SH-SY5Y (cell line): ENCODE data around the gene TOM1L2.

ENCODE experiments used
- GATA2 ChIP-seq: IDR thresholded peaks from 2 replicates; pipeline ENCODE4 v1.6.1; 2011; ENCODE audit warnings: mild to moderate bottlenecking, low read depth, low read length
- GATA3 ChIP-seq: IDR thresholded peaks from 2 replicates; pipeline ENCODE4 v1.6.1; 2011; ENCODE audit warnings: low read depth, mild to moderate bottlenecking, low read length, moderate library complexity

The TOM1L2 gene

GRCh38 chr17:17913695-17914332, 58.4 kb downstream of the TOM1L2 start:
- TF ChIP-seq GATA2: no peak
- no peak for TF ChIP-seq GATA3

- TF ChIP-seq GATA3 (0 out of 2 replicates have a peak, but pooled peaks have one; percentile 30), GATA2 (peak; percentile 87)
These were observed 61.1 kb downstream of the TOM1L2 start for GRCh38 chr17:17911001-17911613.

- TF ChIP-seq GATA2: no peak
- no peak for TF ChIP-seq GATA3
These were observed 62.1 kb downstream of the TOM1L2 start for GRCh38 chr17:17910060-17910459.

GRCh38 chr17:17909078-17909477, 63.1 kb downstream of the TOM1L2 start:
- no peak for TF ChIP-seq GATA2

GRCh38 chr17:17907469-17907868, 64.7 kb downstream of the TOM1L2 start:
- TF ChIP-seq GATA2: no peak
- TF ChIP-seq GATA3: no peak

- TF ChIP-seq GATA3 (no peak), GATA2 (no peak)
These were observed 65.6 kb downstream of the TOM1L2 start for GRCh38 chr17:17906418-17907215.

GRCh38 chr17:17905036-17905320, 67.2 kb downstream of the TOM1L2 start:
- TF ChIP-seq GATA3: no peak
- no peak for TF ChIP-seq GATA2

GRCh38 chr17:17904166-17905035, 67.8 kb downstream of the TOM1L2 start:
- no peak for TF ChIP-seq GATA2
- TF ChIP-seq GATA3: no peak

- TF ChIP-seq GATA2 (no peak), GATA3 (no peak)
These were observed 69.3 kb downstream of the TOM1L2 start for GRCh38 chr17:17902877-17903276.

- TF ChIP-seq GATA3 (no peak), GATA2 (no peak)
These were observed 69.8 kb downstream of the TOM1L2 start for GRCh38 chr17:17902376-17902775.

- no peak for TF ChIP-seq GATA2
These were observed 71.3 kb downstream of the TOM1L2 start for GRCh38 chr17:17900615-17901520.

GRCh38 chr17:17899486-17899885, 72.7 kb downstream of the TOM1L2 start:
- no peak for TF ChIP-seq GATA2
- TF ChIP-seq GATA3: no peak

GRCh38 chr17:17898673-17899072, 73.5 kb downstream of the TOM1L2 start:
- TF ChIP-seq GATA3: no peak
- no peak for TF ChIP-seq GATA2
